Activated CD4-positive, alpha-beta memory T cell treated with anti-CD3 and anti-CD28 coated beads for 36 hours (primary cell): ENCODE results near the gene ADAM19. TPM values are rescaled to one million over a fixed set of nuclear protein-coding genes. Genes with fewer than 3 reads are reported as not detected.

Experiments used
- CTCF ChIA-PET: fragments of 350-600 bp; sonication (Branson Sonifier 250); formaldehyde crosslinking; loops from one replicate; lab custom pipeline; 2021; ENCODE audit warnings: antibody characterized with exemption, inconsistent platforms; lab: Charles Lee
- POLR2A ChIA-PET: fragments of 350-600 bp; sonication (Branson Sonifier 250); formaldehyde crosslinking; loops from one replicate; lab custom pipeline; 2021; ENCODE audit warnings: antibody characterized with exemption; lab: Charles Lee
- DNase-seq: peaks from one replicate; pipeline ENCODE4 v3.0.0-alpha.2; 2020
- H3K27ac Mint-ChIP-seq: one replicate; pipeline ENCODE4 v1.8.0; 2021; ENCODE audit warnings: mixed read lengths
- H3K27me3 Mint-ChIP-seq: one replicate; pipeline ENCODE4 v1.8.0; 2021; ENCODE audit warnings: mixed read lengths
- H3K36me3 Mint-ChIP-seq: one replicate; pipeline ENCODE4 v1.8.0; 2021; ENCODE audit warnings: mixed read lengths
- H3K4me1 Mint-ChIP-seq: one replicate; pipeline ENCODE4 v1.8.0; 2021; ENCODE audit warnings: low read depth, mixed read lengths
- H3K4me3 Mint-ChIP-seq: one replicate; pipeline ENCODE4 v1.8.0; 2021; ENCODE audit warnings: mild to moderate bottlenecking, mixed read lengths
- H3K9me3 Mint-ChIP-seq: one replicate; pipeline ENCODE4 v1.8.0; 2021; ENCODE audit warnings: mixed read lengths
- intact Hi-C: fragments of 100-400 bp; cut with micrococcal nuclease; formaldehyde crosslinking; loops from one replicate; pipeline ENCODE4 v1.15.1; 2023
- total RNA-seq, 2 experiments: library from RNA; stranded (reverse); gene quantifications; one replicate each; pipeline ENCODE4 v1.2.3, GENCODE V29; 2021

The ADAM19 gene
- total RNA-seq, 2 experiments from 2014 or later: 107 to 111 TPM

GRCh38 chr5:157548513-157549282 is 26.9 kb downstream of the ADAM19 start:
- CTCF ChIA-PET: interaction anchor here (1.0 to 1.6 kb wide), 2 partner anchors 13 to 23 kb away, joined by 3 read pairs; no protein-coding TSS in a partner anchor
- H3K27ac Mint-ChIP-seq: peak overlapping the region; percentile 69
- POLR2A ChIA-PET: interaction anchor here (1.5 to 2.9 kb wide), 3 partner anchors 7 to 18 kb away, joined by 6 to 11 read pairs (median 6); no protein-coding TSS in a partner anchor
- H3K27me3 Mint-ChIP-seq: no peaks in the 10 kb centered on the region
- no peak for DNase-seq
- intact Hi-C loops: loop anchor here (10.0 kb wide), 2 partner anchors 294 to 306 kb away; partner anchors contain the start of gene CLINT1
- H3K4me3 Mint-ChIP-seq: peak overlapping the region; percentile 20
- H3K36me3 Mint-ChIP-seq: peaks cover 57% of the 10 kb centered on the region
- H3K4me1 Mint-ChIP-seq: peaks cover 91% of the 10 kb centered on the region
- no peaks in the 10 kb centered on the region for H3K9me3 Mint-ChIP-seq

GRCh38 chr5:157547941-157548512 is 27.5 kb downstream of the ADAM19 start:
- Mint-ChIP-seq H3K4me3 (peak overlapping the region; percentile 10), H3K27ac (peak overlapping the region; percentile 69), H3K9me3 (no peaks in the 10 kb centered on the region), H3K36me3 (peaks cover 54% of the 10 kb centered on the region), H3K27me3 (no peaks in the 10 kb centered on the region), H3K4me1 (peaks cover 98% of the 10 kb centered on the region)
- CTCF ChIA-PET: interaction anchor here (0.6 to 1.6 kb wide), 2 partner anchors 12 to 190 kb away, joined by 3 to 4 read pairs; no protein-coding TSS in a partner anchor
- POLR2A ChIA-PET: no interaction called here
- intact Hi-C loops: loop anchor here (10.0 kb wide), 2 partner anchors 293 to 307 kb away; partner anchors contain the start of gene CLINT1
- DNase-seq: no peak

- Mint-ChIP-seq H3K27me3 (no peaks in the 10 kb centered on the region), H3K4me1 (peaks cover 98% of the 10 kb centered on the region), H3K9me3 (no peaks in the 10 kb centered on the region), H3K4me3 (no peak overlapping the region), H3K36me3 (peaks cover 46% of the 10 kb centered on the region), H3K27ac (peak overlapping the region; percentile 98)
- CTCF ChIA-PET: interaction anchor here (0.6 to 1.3 kb wide), 4 partner anchors 24 to 355 kb away, joined by 3 to 8 read pairs (median 4); partner anchors contain the start of gene LSM11
- DNase-seq: no peak
- intact Hi-C loops: loop anchor here (10.0 kb wide), 2 partner anchors 292 to 308 kb away; partner anchors contain the start of gene CLINT1
- POLR2A ChIA-PET: interaction anchor here (1.0 to 1.9 kb wide), 3 partner anchors 37 to 66 kb away, joined by 3 to 4 read pairs (median 3); no protein-coding TSS in a partner anchor
Observed at GRCh38 chr5:157546456-157547100, 29.0 kb downstream of the ADAM19 start.

GRCh38 chr5:157545610-157546310 is 29.8 kb downstream of the ADAM19 start:
- peaks cover 98% of the 10 kb centered on the region for H3K4me1 Mint-ChIP-seq
- H3K4me3 Mint-ChIP-seq: peak overlapping the region; percentile 60
- intact Hi-C loops: loop anchor here (10.0 kb wide), 2 partner anchors 291 to 309 kb away; partner anchors contain the start of gene CLINT1
- CTCF ChIA-PET: interaction anchor here (0.8 to 2.5 kb wide), 5 partner anchors 25 to 198 kb away, joined by 3 to 8 read pairs (median 4); partner anchors contain the start of gene LSM11
- H3K9me3 Mint-ChIP-seq: no peaks in the 10 kb centered on the region
- H3K36me3 Mint-ChIP-seq: peaks cover 40% of the 10 kb centered on the region
- POLR2A ChIA-PET: interaction anchor here (1.0 to 1.9 kb wide), 4 partner anchors 36 to 67 kb away, joined by 3 to 10 read pairs (median 4); no protein-coding TSS in a partner anchor
- peak overlapping the region; percentile 98 for H3K27ac Mint-ChIP-seq
- H3K27me3 Mint-ChIP-seq: no peaks in the 10 kb centered on the region
- DNase-seq: peak; percentile 31

- no peak for DNase-seq
- ChIA-PET POLR2A (interaction anchor here (0.8 to 1.9 kb wide), 8 partner anchors 49 to 377 kb away, joined by 3 to 10 read pairs (median 4); partner anchors contain the start of gene CLINT1), CTCF (interaction anchor here (1.3 to 2.5 kb wide), 2 partner anchors 26 to 198 kb away, joined by 3 to 7 read pairs; no protein-coding TSS in a partner anchor)
- Mint-ChIP-seq H3K4me3 (peak overlapping the region; percentile 60), H3K4me1 (peaks cover 98% of the 10 kb centered on the region), H3K36me3 (peaks cover 36% of the 10 kb centered on the region), H3K27ac (peak overlapping the region; percentile 98), H3K27me3 (no peaks in the 10 kb centered on the region), H3K9me3 (peaks cover under 1% of the 10 kb centered on the region)
- intact Hi-C loops: loop anchor here (5.0 to 10.0 kb wide), 4 partner anchors 108 to 362 kb away; partner anchors contain the start of genes CLINT1, ITK and SOX30
Observed at GRCh38 chr5:157544623-157544989, 31.0 kb downstream of the ADAM19 start.

GRCh38 chr5:157543825-157544622 is 31.6 kb downstream of the ADAM19 start:
- peak overlapping the region; percentile 98 for H3K27ac Mint-ChIP-seq
- POLR2A ChIA-PET: interaction anchor here (1.0 to 1.9 kb wide), 6 partner anchors 53 to 377 kb away, joined by 3 to 10 read pairs (median 4); partner anchors contain the start of gene CLINT1
- intact Hi-C loops: loop anchor here (5.0 to 10.0 kb wide), 4 partner anchors 108 to 362 kb away; partner anchors contain the start of genes CLINT1, ITK and SOX30
- peak; percentile 57 for DNase-seq
- no peaks in the 10 kb centered on the region for H3K27me3 Mint-ChIP-seq
- H3K36me3 Mint-ChIP-seq: peaks cover 38% of the 10 kb centered on the region
- H3K4me1 Mint-ChIP-seq: peaks cover 98% of the 10 kb centered on the region
- CTCF ChIA-PET: interaction anchor here (1.3 to 2.5 kb wide), 3 partner anchors 52 to 199 kb away, joined by 4 to 7 read pairs (median 7); no protein-coding TSS in a partner anchor
- H3K4me3 Mint-ChIP-seq: peak overlapping the region; percentile 60
- peaks cover 4% of the 10 kb centered on the region for H3K9me3 Mint-ChIP-seq

- ChIA-PET CTCF (interaction anchor here (0.9 to 1.4 kb wide), 6 partner anchors 29 to 201 kb away, joined by 3 to 5 read pairs (median 4); partner anchors contain the start of gene LSM11), POLR2A (interaction anchor here (0.6 to 3.6 kb wide), 5 partner anchors 26 to 65 kb away, joined by 3 to 14 read pairs (median 4); no protein-coding TSS in a partner anchor)
- no peaks in the 10 kb centered on the region for H3K27me3 Mint-ChIP-seq
- intact Hi-C loops: loop anchor here (5.0 to 10.0 kb wide), 4 partner anchors 110 to 360 kb away; partner anchors contain the start of genes CLINT1, ITK and SOX30
- peaks cover 4% of the 10 kb centered on the region for H3K9me3 Mint-ChIP-seq
- DNase-seq: no peak
- no peak overlapping the region for H3K4me3 Mint-ChIP-seq
- H3K4me1 Mint-ChIP-seq: peaks cover 96% of the 10 kb centered on the region
- peak overlapping the region; percentile 98 for H3K27ac Mint-ChIP-seq
- peaks cover 32% of the 10 kb centered on the region for H3K36me3 Mint-ChIP-seq
Observed at GRCh38 chr5:157542282-157543000, 33.1 kb downstream of the ADAM19 start.

GRCh38 chr5:157541447-157542118 is 34.0 kb downstream of the ADAM19 start:
- intact Hi-C loops: loop anchor here (1.0 to 10.0 kb wide), 11 partner anchors 25 to 359 kb away; partner anchors contain the start of genes CLINT1, ITK, SOX30 and THG1L
- H3K9me3 Mint-ChIP-seq: peaks cover 4% of the 10 kb centered on the region
- POLR2A ChIA-PET: interaction anchor here (0.8 to 3.6 kb wide), 11 partner anchors 8 to 190 kb away, joined by 3 to 14 read pairs (median 4); no protein-coding TSS in a partner anchor
- CTCF ChIA-PET: interaction anchor here (0.8 to 1.4 kb wide), 8 partner anchors 10 to 202 kb away, joined by 3 to 5 read pairs (median 3); partner anchors contain the start of gene LSM11
- H3K36me3 Mint-ChIP-seq: peaks cover 33% of the 10 kb centered on the region
- peak overlapping the region; percentile 98 for H3K27ac Mint-ChIP-seq
- H3K4me1 Mint-ChIP-seq: peaks cover 93% of the 10 kb centered on the region
- H3K27me3 Mint-ChIP-seq: no peaks in the 10 kb centered on the region
- H3K4me3 Mint-ChIP-seq: peak overlapping the region; percentile 65
- DNase-seq: peak; percentile 55
